GM12865 (cell line): ENCODE data around the gene PLET1.

ENCODE experiments used
- DNase-seq: peaks from one replicate; pipeline ENCODE4 v3.0.0; 2010; ENCODE audit warnings: low read depth
- H3K4me3 ChIP-seq: 2 replicates; pipeline ENCODE4 v1.5.1; 2011; ENCODE audit warnings: mild to moderate bottlenecking, low read depth, low read length, control low read depth
- TF ChIP-seq, protein P1 (sequence below): IDR thresholded peaks from 2 replicates; pipeline ENCODE4 v1.5.1; 2011; ENCODE audit warnings: low read length, control low read depth, low read depth, inconsistent platforms; ENCODE audit not compliant: insufficient read depth; ENCODE audit errors: missing control alignments

Gene PLET1

GRCh38 chr11:112253605-112254242, 6.9 kb downstream of the PLET1 start:
- H3K4me3 ChIP-seq: no peak overlapping the region
- TF ChIP-seq, protein P1, sequence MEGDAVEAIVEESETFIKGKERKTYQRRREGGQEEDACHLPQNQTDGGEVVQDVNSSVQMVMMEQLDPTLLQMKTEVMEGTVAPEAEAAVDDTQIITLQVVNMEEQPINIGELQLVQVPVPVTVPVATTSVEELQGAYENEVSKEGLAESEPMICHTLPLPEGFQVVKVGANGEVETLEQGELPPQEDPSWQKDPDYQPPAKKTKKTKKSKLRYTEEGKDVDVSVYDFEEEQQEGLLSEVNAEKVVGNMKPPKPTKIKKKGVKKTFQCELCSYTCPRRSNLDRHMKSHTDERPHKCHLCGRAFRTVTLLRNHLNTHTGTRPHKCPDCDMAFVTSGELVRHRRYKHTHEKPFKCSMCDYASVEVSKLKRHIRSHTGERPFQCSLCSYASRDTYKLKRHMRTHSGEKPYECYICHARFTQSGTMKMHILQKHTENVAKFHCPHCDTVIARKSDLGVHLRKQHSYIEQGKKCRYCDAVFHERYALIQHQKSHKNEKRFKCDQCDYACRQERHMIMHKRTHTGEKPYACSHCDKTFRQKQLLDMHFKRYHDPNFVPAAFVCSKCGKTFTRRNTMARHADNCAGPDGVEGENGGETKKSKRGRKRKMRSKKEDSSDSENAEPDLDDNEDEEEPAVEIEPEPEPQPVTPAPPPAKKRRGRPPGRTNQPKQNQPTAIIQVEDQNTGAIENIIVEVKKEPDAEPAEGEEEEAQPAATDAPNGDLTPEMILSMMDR: no peak
- no peak for DNase-seq

DNA sequence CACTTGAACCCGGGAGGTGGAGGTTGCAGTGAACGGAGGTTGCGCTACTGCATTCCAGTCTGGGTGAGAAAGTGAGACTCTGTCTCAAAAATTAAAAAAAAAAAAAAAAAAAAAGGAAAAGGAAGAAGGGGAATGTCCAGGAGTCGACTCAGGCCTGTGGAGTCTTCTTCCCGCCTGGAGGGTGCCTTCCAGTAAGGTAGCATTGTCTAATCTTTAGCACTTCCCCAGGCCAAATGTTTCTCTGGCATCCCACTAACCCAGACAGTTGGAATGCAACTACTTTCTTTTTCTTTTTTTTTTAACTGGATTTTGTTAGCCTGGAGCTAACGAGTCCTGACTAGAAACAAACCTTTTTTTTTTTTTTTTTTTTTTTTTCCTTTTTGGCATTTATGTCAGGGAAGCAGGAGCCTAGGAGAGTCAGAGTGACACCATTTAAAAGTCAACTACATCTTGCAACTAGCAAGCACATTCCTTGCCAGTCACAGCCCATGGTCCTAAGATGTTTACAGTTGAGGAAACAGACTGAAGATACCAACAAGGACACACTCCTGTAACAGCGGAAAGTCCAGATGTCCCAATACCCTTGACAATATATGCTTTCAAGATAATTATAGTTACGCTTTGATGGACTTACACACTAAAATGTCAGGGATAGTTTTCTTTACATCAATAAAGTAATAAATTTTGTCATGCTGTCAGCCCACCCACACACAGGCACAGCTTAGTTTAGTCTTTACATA, 10.6 kb downstream of the PLET1 start:
- DNase-seq: no peak
- H3K4me3 ChIP-seq: no peak overlapping the region
- TF ChIP-seq, protein P1: no peak

GRCh38 chr11:112248201-112248600, 12.5 kb downstream of the PLET1 start:
- H3K4me3 ChIP-seq: no peak overlapping the region
- no peak for DNase-seq
- TF ChIP-seq, protein P1: no peak

DNA sequence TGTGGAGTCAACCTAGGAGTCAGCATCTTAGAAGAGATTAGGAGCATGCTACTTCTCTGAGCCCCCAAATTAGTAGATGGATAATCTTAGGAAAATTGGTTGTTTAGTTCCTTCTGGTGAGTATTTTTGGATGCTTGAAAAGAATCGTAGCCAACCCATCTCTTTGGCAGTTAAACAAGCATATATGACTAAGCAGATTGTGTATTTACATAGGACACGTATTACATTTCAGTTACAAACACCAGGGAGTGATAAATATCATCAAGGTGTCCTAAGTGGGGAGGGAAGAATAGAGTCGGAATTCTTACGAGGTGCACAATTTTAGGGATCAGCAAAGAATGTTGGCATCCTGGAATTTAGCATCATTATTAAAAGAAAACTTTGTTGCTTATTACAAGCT, 13.5 kb downstream of the PLET1 start:
- TF ChIP-seq, protein P1: no peak

DNA sequence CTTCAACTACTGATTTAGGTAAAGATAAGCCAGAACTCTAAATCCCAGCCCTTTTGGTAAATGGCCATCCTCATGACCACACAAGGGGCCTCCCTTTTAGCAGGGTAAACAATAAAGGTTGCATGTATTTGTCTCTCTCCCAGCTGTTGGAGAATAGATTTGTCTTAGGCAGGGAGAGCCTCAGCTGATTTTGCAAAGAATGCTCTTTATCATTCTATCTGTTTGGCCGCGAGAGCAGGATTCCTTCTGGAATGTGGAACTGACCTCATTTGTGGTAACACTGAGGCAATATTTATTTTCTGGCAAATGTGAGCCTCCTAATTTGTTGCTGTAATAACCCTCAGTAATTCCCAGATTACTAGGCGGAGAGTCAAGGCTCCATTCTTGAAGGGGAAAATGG, 19.2 kb downstream of the PLET1 start:
- TF ChIP-seq, protein P1: no peak
- no peak for DNase-seq
- no peak overlapping the region for H3K4me3 ChIP-seq

More for the DNA sequence above, 13.5 kb downstream of the PLET1 start:
- DNase-seq: no peak
- no peak overlapping the region for H3K4me3 ChIP-seq

- no peak overlapping the region for H3K4me3 ChIP-seq
- DNase-seq: no peak
- TF ChIP-seq, protein P1: no peak
Measured at GRCh38 chr11:112238041-112238440, 22.6 kb downstream of the PLET1 start.
